ENCODE data around the gene USP16.
A peak's percentile ranks its signal among the peaks of the same experiment; 100 is the strongest.

Gene USP16

DNA sequence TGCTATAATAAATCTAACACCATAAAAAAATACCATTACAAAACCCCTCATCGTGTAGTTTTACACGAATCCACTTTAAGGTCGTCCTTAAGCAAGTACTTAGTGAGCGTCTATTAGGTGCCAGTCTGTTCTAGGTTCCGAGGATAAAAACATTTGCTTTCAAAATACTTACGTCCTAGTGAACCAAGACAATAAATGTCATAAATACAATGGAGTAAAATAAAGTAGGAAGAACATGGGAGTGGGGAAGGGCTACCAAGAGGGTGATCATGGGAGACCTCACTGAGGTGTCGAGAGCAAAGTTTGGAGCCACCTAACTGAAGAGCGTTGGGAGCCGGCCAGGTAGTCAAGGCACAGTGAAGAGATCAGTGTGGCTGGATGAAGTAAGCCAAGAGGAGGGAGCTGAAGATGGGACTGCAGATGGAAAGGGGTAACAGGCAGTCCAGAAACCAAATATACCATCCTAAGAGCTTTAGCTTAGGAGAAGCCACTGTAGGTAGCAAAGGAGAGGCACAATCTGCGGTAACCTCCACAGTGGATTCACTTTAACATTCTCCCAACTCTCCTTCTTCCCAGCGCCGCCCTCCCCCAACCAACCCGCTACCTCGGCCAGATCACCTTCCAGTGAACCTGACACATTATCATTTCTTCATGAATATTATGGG, 32.5 kb upstream of the USP16 start:
- TF ChIP-seq, protein P1, sequence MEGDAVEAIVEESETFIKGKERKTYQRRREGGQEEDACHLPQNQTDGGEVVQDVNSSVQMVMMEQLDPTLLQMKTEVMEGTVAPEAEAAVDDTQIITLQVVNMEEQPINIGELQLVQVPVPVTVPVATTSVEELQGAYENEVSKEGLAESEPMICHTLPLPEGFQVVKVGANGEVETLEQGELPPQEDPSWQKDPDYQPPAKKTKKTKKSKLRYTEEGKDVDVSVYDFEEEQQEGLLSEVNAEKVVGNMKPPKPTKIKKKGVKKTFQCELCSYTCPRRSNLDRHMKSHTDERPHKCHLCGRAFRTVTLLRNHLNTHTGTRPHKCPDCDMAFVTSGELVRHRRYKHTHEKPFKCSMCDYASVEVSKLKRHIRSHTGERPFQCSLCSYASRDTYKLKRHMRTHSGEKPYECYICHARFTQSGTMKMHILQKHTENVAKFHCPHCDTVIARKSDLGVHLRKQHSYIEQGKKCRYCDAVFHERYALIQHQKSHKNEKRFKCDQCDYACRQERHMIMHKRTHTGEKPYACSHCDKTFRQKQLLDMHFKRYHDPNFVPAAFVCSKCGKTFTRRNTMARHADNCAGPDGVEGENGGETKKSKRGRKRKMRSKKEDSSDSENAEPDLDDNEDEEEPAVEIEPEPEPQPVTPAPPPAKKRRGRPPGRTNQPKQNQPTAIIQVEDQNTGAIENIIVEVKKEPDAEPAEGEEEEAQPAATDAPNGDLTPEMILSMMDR (IDR thresholded peaks at IDR 0.05; ENCODE audit: insufficient read depth, low read length, poor library complexity, severe bottlenecking) = no peak
- DNase-seq (ENCODE audit: extremely low read depth, insufficient read length) = no peak
- no peaks in the 10 kb centered on the region for H3K27me3 ChIP-seq (replicated peaks; ENCODE audit: control insufficient read depth, insufficient read depth, low read length)
- H3K4me3 ChIP-seq (replicated peaks; ENCODE audit: low read depth, low read length) = peak overlapping the region; percentile 100
- H3K36me3 ChIP-seq (ENCODE audit: control insufficient read depth, insufficient read depth, low read length) = no peaks in the 10 kb centered on the region

DNA sequence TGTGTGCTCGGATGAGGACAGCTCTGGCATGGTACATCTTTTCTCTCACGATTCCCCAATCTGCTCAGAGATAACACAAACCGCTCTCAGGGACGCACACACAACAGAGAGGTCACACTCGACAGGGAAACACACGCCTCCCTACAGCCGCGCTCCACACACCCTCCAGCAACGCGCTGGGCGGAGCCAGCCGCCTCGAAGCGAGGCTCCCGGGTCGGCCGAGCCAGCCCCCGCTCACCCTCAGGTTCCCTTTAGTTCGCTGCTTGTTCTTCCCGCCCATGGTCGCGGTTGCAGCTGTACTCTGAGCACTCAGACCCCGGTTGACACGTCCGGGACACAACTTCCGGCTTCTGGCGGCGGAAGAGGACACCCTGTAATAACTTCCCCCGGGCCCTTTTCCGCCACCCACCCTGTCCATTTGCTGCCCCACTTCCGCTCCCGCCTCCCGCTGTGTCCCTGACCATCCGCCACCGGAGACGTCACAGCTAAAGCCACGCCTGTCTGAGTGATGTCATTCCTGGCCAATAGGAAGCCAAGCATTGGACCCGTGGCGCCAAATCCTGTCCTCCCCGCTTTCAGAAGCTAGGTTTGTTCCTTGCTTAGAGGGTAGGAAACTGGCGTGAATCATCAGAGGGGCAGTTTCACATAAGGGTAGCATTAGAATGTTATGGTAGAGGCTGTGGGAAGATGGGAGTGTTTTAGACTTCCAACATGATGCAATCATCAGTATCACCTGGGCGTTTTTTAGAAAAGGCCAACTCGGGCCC, 31.8 kb upstream of the USP16 start, which contains the start of gene LTN1:
Gene LTN1 (minus strand): TSS at position 352 of the 767 bp plus-strand sequence. CDS start 72 bp downstream, at position 280.
- peak within 1 kb of the TSS; percentile 100 for H3K4me3 ChIP-seq (replicated peaks; ENCODE audit: low read depth, low read length)
- TF ChIP-seq, protein P1 (IDR thresholded peaks at IDR 0.05; ENCODE audit: insufficient read depth, low read length, poor library complexity, severe bottlenecking) = no peak
- peak; percentile 96 for DNase-seq (ENCODE audit: extremely low read depth, insufficient read length)
- no peaks in the 10 kb centered on the region for H3K27me3 ChIP-seq (replicated peaks; ENCODE audit: control insufficient read depth, insufficient read depth, low read length)
- H3K36me3 ChIP-seq (ENCODE audit: control insufficient read depth, insufficient read depth, low read length) = no peaks in the 10 kb centered on the region

DNA sequence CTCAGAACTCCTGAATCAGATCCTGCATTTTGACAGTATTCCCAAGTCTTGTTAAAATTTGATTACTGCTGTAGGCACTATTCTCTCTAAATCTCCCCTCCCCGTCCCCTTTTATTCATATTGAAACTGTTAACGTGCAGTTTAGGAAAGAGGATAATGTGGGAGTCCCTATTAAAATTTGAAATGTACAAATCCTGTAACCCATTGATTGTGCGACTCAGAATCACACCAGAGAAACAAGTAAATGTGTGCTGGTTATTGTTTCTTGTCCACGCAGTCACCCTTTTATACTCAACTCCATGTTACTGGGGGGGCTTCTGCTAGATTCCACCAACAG, 31.2 kb upstream of the USP16 start:
- TF ChIP-seq, protein P1 (IDR thresholded peaks at IDR 0.05; ENCODE audit: insufficient read depth, low read length, poor library complexity, severe bottlenecking) = no peak

DNA sequence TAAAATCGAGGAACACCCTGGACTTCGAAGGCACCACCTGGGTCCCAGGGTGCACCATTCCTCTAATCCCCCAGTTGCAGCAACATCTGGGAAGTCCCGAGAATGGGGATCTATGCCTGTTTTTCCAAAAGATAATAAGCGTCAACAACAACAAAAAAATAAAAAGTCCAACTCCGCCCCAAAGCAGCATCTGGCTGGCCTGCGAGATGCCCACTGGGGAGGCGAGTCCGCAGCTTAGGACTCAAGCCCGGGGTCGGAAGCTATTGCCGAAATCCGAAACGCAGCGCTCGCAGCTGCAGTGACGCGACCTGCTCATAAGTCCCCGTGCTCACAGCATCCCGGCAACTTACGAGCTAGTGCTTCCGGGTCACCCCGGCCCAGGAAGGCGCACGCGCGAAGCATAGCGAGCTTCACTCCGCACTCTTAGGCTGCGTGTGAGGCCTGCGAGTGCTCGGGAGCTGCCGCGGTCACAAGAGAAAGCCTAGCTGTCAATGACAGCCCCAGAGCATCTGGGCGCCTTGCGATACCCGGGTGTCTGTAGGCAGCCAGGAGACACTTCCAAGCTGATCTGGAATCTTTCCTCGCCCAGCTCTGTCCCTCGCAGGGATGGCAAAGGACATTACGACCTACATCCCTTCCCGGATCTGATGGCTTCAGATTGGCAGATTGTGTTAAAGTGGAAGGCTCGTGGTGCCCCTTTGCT, 21.9 kb upstream of the USP16 start:
- TF ChIP-seq, protein P1 (IDR thresholded peaks at IDR 0.05; ENCODE audit: insufficient read depth, low read length, poor library complexity, severe bottlenecking) = no peak
- Histone ChIP-seq H3K36me3 (ENCODE audit: control insufficient read depth, insufficient read depth, low read length) (peaks cover 5% of the 10 kb centered on the region), H3K27me3 (replicated peaks; ENCODE audit: control insufficient read depth, insufficient read depth, low read length) (no peaks in the 10 kb centered on the region), H3K4me3 (replicated peaks; ENCODE audit: low read depth, low read length) (peak overlapping the region; percentile 83)
- DNase-seq (ENCODE audit: extremely low read depth, insufficient read length) = peak; percentile 97

More for the DNA sequence above, 31.2 kb upstream of the USP16 start:
- no peak for DNase-seq (ENCODE audit: extremely low read depth, insufficient read length)
- Histone ChIP-seq H3K4me3 (replicated peaks; ENCODE audit: low read depth, low read length) (peak overlapping the region; percentile 64), H3K36me3 (ENCODE audit: control insufficient read depth, insufficient read depth, low read length) (no peaks in the 10 kb centered on the region), H3K27me3 (replicated peaks; ENCODE audit: control insufficient read depth, insufficient read depth, low read length) (no peaks in the 10 kb centered on the region)

DNA sequence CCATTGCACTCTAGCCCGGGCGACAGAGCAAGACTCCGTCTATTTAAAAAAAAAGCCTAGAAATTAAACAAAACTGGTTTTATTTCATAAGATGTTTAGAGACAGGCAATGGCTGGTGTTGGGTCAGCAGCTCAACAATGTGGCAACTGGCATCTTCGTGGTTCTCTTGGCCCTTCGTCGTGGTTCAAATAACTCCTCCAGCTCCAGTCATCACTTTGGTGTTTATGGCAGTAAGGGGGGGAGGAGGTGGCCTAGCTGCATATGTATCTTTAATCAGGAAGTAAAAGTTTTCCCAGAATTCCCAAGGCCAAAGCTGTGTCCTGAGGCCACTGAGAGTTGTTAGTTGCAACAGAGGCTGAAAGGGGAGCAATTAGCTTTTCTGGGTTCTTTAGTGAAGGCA, 18.8 kb upstream of the USP16 start:
- H3K4me3 ChIP-seq (replicated peaks; ENCODE audit: low read depth, low read length) = no peak overlapping the region
- no peaks in the 10 kb centered on the region for H3K27me3 ChIP-seq (replicated peaks; ENCODE audit: control insufficient read depth, insufficient read depth, low read length)
- peaks cover 7% of the 10 kb centered on the region for H3K36me3 ChIP-seq (ENCODE audit: control insufficient read depth, insufficient read depth, low read length)
- TF ChIP-seq, protein P1 (IDR thresholded peaks at IDR 0.05; ENCODE audit: insufficient read depth, low read length, poor library complexity, severe bottlenecking) = no peak
- no peak for DNase-seq (ENCODE audit: extremely low read depth, insufficient read length)

Data from GM06990 (cell line).